Kidney tubule cell (primary cell): ENCODE data around the gene CLRN3.
A peak's percentile ranks its signal among the peaks of the same experiment; 100 is the strongest.

Source experiments
- DNase-seq: peaks from one replicate; pipeline ENCODE4 v3.0.0-alpha.2; 2018; ENCODE audit warnings: low spot score

CLRN3 gene

DNA sequence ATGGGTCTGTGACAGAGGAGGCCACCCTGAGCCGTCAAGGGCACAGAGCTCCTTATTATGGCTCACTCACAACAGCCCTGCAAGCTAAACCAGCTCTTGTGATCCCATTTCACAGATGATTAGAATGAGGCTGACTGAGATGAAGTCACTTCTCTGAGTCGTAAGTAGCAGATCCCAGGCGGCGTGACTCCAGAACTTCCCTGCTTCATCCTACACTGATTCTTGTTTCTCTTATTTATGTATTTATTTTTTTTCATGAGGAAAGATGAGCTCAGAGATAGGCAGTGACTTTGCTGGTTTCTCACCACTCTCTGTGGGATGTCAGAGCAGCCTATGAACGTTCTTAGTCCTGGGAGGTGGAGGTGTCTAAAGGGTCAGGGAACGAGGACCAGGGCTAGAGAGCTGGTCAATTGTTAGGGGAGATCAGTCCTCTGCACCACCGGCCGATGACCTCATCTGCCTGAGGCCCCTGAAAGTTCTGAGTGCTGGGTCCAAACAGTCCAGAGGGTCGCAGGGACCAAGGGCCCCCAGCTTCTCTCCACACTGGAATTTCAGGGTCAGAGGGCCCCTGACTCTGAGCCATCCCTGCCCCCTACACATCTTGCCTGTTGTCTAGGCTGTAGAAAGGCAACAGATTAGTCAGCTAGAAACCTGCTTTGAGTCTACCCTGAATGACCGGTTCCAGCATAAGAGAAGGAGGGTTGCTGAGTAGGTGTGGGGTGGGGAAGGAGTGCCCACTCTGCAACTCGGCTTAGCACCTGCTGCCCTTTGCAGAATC is 17.9 kb downstream of the CLRN3 start:
- DNase-seq: no peak

GRCh38 chr10:127873901-127874470 is 18.8 kb downstream of the CLRN3 start:
- DNase-seq: no peak

GRCh38 chr10:127872871-127873600 is 19.7 kb downstream of the CLRN3 start:
- DNase-seq: peak; percentile 22

DNA sequence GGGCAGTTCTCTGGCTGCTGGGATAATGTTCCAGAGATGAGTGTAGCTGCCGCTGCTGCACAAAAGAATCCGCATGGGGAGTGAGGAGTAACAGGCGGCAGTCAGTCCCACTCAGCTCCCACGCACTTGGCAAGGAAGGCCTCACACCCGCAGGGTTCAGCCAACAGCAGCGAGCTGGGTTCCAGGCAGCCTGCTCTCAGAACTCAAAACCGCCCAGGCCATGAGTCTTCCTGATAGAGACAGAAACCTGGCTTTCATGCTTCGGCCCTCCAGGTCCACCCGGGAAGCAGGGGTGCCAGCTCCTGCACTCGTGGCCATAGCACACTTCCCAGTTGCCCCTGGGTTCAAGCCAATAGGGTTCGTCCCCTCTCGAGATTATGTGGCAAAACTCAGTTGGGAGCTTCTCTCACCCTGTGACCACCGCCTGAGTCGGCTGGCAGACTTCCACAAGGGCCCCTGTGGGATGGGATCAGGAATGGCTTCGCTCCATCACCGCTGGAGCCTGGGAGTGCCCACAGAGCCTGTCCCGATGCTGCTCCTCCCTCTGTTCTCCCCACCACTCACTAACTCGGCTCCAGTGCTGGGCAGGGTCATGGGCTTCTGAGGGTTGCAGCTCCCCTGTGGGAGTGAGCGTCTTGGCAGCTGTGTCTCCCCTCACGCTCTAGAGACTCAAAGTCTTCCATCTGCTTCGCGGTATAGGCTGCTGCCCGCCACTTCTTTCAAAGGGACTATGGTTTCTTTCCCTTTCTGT is 20.6 kb downstream of the CLRN3 start:
- DNase-seq: no peak

- no peak for DNase-seq
Measured at GRCh38 chr10:127871631-127872010, 21.1 kb downstream of the CLRN3 start.

DNA sequence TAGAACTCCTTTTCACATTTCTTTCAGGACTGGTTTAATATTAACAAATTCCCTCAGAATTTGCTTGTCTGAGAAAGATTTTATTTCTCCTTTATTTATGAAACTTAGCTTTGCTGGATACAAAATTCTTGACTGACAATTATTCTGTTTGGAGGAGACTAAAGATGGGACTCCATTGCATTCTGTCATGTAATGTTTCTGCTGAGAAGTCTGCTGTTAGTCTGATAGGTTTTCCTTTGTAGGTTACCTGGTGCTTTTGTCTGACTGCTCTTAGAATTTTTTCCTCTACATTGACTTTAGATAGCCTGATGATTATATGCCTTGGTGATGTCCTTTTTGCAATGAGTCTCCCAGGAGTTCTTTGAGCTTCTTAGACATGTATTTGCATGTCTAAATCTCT is 23.4 kb downstream of the CLRN3 start:
- DNase-seq: no peak

GRCh38 chr10:127867805-127868204 is 24.9 kb downstream of the CLRN3 start:
- DNase-seq: no peak

- DNase-seq: no peak
Measured at GRCh38 chr10:127866276-127867013, 26.3 kb downstream of the CLRN3 start.

DNA sequence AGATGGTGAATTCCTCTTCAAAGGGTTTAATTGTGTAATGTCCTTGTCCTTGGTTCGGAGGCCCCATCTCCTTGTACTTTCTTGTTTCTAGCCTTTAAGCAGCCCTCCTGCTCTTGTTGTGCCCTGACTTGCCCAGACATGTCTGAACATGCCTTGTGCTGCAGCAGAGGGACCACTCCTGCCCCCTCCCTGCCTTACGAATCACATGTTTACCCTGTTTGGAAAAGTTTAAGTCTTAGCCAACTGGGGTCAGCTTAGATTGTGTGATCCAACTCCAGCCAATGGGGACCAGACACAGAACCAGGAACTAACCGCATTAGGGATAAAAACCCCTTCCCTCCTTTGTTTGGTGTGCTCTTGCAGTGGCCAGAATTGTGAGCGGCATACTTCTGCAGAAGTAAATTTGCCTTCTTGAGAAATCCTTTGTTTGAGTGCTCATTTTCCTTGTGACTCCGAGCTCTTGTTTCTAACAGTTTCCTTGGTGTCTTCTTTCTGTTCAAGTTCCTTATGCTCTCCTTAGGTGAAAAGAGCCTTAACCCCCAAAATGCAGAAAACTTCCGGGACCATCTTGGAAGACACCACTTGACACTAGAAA is 29.4 kb downstream of the CLRN3 start:
- no peak for DNase-seq

DNA sequence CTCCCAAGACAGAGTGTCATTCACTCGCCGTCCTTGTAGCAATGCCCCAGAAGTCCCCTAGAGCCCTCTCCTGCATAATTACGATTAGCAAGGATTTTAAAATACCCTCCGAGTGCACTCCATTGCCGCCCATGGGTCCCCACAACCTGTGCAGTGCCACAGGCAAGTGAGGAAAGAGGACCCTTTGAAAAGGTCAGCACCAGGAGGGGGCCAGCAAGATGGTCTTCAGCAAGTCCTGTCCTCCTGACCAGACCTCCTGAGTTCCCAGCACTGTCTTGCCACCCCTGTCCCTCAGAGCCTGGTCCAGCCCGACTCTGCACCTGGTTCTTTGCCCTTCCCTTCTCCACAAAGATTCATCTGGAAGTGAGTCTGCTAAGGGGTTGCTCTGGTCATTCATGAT is 32.1 kb downstream of the CLRN3 start:
- DNase-seq: no peak

DNA sequence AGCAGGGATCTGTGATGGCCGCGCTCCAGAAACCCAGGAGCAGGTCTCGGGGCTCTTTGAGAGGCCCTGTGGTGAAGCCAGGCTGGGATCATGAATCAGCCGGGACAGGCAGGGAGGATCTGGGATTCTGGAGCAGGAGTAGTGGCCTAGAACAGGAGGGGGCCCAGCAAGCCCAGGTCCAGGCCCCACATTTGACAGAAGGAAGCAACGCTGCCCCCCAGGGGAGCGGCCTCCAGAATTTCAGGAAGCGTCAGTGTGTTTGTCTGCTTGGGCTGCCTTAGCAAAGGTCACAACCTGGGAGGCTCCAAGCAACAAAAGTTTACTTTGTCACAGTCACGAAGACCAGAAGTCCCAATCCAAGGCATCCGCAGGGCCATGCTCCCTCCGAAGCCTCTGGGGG is 36.8 kb downstream of the CLRN3 start:
- DNase-seq: no peak

GRCh38 chr10:127855591-127855881 is 37.2 kb downstream of the CLRN3 start:
- DNase-seq: no peak

DNA sequence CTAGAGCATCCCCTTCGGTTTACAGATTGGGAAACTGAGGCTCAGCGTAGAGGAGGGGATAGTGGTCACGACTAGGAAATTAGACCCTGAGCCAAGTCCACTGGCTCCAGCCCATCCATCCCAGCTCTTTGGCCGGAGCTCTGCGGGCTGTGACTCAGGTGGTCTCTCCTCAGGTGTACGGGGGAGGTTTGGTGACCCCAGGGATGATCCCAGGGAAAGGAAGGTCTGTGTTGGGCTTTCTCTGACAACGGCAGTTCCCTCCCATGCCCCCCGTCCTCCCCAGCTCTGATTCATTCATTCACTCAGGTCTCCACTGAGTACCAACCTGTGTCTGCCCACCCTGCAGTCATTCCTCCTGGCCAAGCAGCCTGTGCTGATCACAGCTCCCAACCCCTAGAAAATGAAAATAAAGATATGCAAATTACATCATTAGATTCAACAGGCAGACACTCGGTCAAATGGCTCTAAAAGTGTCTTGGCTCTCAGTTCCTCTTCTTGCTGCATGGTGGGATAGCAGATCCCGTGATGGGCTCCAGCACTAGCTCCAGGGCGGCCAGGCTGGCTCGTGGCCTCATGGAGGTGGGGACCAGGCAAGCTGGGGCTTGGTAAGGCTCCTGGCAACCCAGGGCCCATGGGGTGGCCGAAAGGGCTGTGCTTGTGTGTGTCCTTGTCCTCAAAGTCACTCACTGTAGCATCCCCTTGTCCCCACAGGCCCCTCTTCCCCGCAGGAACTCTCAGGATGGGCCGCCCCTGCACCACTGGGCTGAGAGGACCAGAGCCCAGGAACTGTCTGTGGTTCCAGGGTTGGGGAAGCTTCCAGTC is 37.8 kb downstream of the CLRN3 start:
- no peak for DNase-seq

DNA sequence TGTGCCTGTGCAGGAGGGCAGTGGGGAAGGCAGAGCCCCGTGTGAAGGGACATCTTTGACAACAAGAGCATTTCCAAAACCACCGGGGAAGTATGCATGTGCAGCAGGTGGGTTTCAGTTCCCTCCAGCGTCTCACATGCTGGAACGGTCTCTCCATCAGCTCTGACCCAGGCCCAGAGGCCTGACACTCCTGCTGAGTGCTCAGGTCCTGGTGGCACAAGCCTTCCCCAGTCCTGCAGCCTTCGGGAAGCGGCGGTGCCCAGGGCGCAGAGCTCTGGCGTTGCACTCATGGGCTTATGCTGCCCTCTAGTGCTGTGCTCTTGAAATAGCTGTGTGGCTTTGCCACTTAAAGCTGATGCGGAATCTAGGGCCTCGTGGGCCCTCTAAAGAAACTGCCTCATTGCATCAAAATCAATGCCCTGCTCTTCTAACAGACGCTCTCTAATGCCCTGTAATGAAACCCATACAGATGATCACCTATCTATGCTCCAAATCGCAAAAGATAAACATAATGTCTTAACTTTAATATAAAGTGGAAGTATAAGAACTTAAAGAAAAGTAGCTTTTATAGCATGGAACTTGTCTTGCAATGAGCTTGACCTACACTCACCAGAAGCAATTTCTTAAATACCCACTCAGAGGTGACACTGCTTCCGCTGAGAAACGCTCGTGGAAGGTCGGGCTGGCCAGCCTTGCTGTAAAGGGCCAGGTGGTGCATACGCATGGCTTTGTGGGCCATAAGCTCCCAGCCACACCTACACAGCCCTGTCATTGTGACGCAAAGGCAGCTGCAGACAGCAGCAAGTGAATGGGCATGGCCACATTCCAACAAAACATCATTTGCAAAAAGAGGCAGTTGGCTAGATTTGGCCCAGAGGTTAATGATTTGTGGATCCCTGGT is 38.6 kb downstream of the CLRN3 start:
- DNase-seq: peak; percentile 71

DNA sequence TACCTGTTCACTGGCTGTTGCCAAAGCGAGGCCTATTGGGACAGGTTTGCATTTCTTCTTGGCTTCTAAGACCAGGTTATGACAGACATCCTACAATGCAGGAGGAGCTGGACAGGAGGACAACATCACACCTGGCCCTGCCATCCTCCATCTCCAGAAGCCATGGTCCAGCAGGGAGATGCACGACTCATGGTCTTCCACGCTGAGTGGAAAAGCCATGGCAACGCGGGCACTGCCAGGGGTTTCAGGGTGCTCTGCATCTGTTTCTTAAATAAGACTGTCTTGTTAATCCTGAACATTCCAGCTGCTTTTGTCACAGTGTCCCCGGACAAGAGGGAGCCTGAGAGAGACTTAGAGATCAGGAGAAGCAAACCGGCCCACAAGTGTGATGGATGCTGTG is 40.3 kb downstream of the CLRN3 start:
- no peak for DNase-seq

DNA sequence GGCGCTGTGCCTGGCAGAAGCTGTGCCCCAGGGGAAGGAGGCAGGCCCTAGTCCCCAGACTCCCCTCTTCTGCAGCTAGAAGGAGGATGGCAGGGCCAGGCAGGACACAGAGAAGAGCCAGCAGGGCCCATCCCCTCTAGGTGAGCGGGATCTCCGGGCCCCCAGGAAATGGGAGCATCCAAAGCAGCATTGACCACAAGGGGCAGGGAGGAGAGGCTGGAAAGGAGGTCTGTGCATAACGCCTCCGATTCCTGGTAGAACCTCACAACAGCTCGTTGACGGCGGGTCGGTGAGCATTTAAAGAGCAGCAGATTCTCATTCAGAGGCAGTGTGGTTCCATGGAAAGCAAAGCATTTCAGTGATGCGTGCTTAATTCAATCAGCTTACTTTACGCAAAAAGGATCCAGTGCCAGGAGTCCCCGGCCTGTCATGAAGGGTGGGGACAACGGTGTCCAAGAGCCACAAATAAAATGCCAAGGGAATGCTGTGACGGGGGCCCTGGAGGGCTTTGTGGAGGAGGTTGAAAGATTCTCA is 41.0 kb downstream of the CLRN3 start:
- no peak for DNase-seq

GRCh38 chr10:127850944-127851343 is 41.8 kb downstream of the CLRN3 start:
- no peak for DNase-seq

DNA sequence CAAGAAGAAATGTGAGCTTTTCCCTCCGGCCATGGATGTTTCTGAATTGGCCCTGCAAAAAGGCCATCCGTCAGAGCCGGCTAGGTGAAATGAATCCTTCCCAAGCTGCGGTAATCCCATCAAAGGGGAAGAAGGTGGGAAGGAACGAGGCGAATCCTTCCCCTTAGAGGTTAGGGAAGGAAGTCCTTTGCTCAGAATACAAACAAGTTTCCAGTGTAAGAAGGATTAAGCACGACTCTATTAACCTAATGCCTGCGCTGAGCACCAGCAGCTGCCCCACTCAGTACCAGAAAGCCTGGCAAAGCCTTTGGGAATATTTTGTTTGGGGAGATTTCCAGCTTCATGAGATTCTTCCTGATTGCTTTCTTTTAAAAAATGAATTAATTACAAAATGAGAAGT is 42.8 kb downstream of the CLRN3 start:
- DNase-seq: no peak

- DNase-seq: no peak
Measured at GRCh38 chr10:127849224-127849623, 43.5 kb downstream of the CLRN3 start.

DNA sequence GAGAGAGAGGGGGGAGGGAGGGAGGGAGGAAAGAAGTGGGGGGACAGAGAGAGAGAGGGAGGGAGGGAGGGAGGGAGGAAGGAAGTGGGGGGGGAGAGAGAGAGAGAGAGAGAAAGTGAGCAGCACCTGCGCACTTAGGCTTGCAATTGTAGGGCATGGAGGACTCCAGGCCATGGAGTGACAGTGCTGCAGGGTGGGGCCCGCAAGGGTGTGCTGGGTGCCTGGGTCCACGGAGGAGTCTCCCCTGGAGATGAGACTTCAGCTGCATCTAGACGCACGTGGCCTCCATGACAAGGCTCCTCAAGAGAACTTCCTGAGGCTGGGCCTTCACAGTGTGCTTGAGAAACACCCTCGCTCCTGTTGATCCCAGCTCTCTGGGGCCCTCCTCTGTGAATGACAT is 44.5 kb downstream of the CLRN3 start:
- no peak for DNase-seq
